Measurements from ENCODE around the gene IL17C. TPM values are rescaled to one million over a fixed set of nuclear protein-coding genes. Genes with fewer than 3 reads are reported as not detected.

IL17C gene
- total and polyA plus RNA-seq, 4 donors = not detected

- DNase-seq (ENCODE audit: low spot score) = no peak
- peaks cover 0 to 24% (median 8%) of the 10 kb centered on the region in 4 donors for H3K36me3 ChIP-seq (ENCODE audit: control insufficient read depth in 4 of 4, insufficient read depth in 3 of 4, low read depth in 1 of 4, low read length in 3 of 4)
Observed at GRCh38 chr16:88614818-88615580, 23.4 kb upstream of the IL17C start.

GRCh38 chr16:88616320-88616719, 22.1 kb upstream of the IL17C start:
- no peak for DNase-seq (ENCODE audit: low spot score)
- H3K4me1 ChIP-seq (ENCODE audit: control insufficient read depth in 4 of 4, insufficient read depth in 4 of 4, low read length in 3 of 4) = peaks cover 18 to 47% (median 38%) of the 10 kb centered on the region in 4 donors
- no peak overlapping the region for H3K9ac ChIP-seq (ENCODE audit: low read depth in 1 of 2, low read length in 2 of 2)
- no peaks in the 10 kb centered on the region for H3K27me3 ChIP-seq (ENCODE audit: control insufficient read depth in 4 of 4, insufficient read depth in 4 of 4, low read length in 3 of 4)
- 34% methylated on average over 13 of the region's 13 CpGs for WGBS
- H3K27ac ChIP-seq (ENCODE audit: low read depth in 1 of 2, low read length in 2 of 2) = peak overlapping the region in 1 of 2 donors; percentile 60
- H3K4me3 ChIP-seq (ENCODE audit: low read depth in 1 of 3, low read length in 3 of 3) = no peak overlapping the region
- no peaks in the 10 kb centered on the region for H3K9me3 ChIP-seq (ENCODE audit: control insufficient read depth in 4 of 4, low read length in 3 of 4)
- H3K36me3 ChIP-seq (ENCODE audit: control insufficient read depth in 4 of 4, insufficient read depth in 3 of 4, low read depth in 1 of 4, low read length in 3 of 4) = peaks cover 0 to 12% (median 3%) of the 10 kb centered on the region in 4 donors
- TF ChIP-seq RXRA (IDR thresholded peaks at IDR 0.05) (peak; percentile 33 to 78), FOXA2 (IDR thresholded peaks at IDR 0.05) (no peak), HNF4G (IDR thresholded peaks at IDR 0.05) (no peak), NR2F2 (IDR thresholded peaks at IDR 0.05) (no peak), JUND (IDR thresholded peaks at IDR 0.05) (no peak), FOXA1 (IDR thresholded peaks at IDR 0.05) (no peak), CTCF (IDR thresholded peaks at IDR 0.05; ENCODE audit: low read depth, low read length, missing input control) (no peak), RAD21 (IDR thresholded peaks at IDR 0.05) (peak in 1 of 2 donors; percentile 27), YY1 (IDR thresholded peaks at IDR 0.05) (no peak), HNF4A (conservative IDR thresholded peaks at IDR 0.05) (peak in 1 of 2 donors; percentile 42), GABPA (IDR thresholded peaks at IDR 0.05 in 1 of 2, conservative IDR thresholded peaks at IDR 0.05 in 1 of 2) (no peak), TAF1 (conservative IDR thresholded peaks at IDR 0.05) (no peak), MAX (IDR thresholded peaks at IDR 0.05) (no peak)

More at GRCh38 chr16:88614818-88615580, 23.4 kb upstream of the IL17C start:
- Histone ChIP-seq H3K9me3 (ENCODE audit: control insufficient read depth in 4 of 4, low read length in 3 of 4) (no peaks in the 10 kb centered on the region), H3K4me1 (ENCODE audit: control insufficient read depth in 4 of 4, insufficient read depth in 4 of 4, low read length in 3 of 4) (peaks cover 18 to 47% (median 38%) of the 10 kb centered on the region in 4 donors), H3K27me3 (ENCODE audit: control insufficient read depth in 4 of 4, insufficient read depth in 4 of 4, low read length in 3 of 4) (no peaks in the 10 kb centered on the region), H3K9ac (ENCODE audit: low read depth in 1 of 2, low read length in 2 of 2) (no peak overlapping the region), H3K4me3 (ENCODE audit: low read depth in 1 of 3, low read length in 3 of 3) (no peak overlapping the region), H3K27ac (ENCODE audit: low read depth in 1 of 2, low read length in 2 of 2) (no peak overlapping the region)
- TF ChIP-seq SP1 (IDR thresholded peaks at IDR 0.05) (no peak), CTCF (IDR thresholded peaks at IDR 0.05; ENCODE audit: low read depth, low read length, missing input control) (no peak), REST (IDR thresholded peaks at IDR 0.05) (no peak), EGR1 (IDR thresholded peaks at IDR 0.05; ENCODE audit: low read depth in 2 of 2) (no peak), NR2F2 (IDR thresholded peaks at IDR 0.05) (no peak), TAF1 (conservative IDR thresholded peaks at IDR 0.05) (no peak), JUND (IDR thresholded peaks at IDR 0.05) (no peak), MAX (IDR thresholded peaks at IDR 0.05) (no peak)
- 93% methylated on average over 19 of the region's 19 CpGs for WGBS
